Hepatocyte (in vitro differentiated cells): ENCODE results near the gene CSMD2.

Experiments
- CTCF ChIP-seq: fragments of 200-600 bp; sonication (generic); IDR thresholded peaks from 2 replicates; pipeline ENCODE4 v1.5.1; 2016; ENCODE audit warnings: antibody characterized with exemption, mild to moderate bottlenecking; ENCODE audit not compliant: poor library complexity
- EZH2 ChIP-seq: fragments of 200-600 bp; sonication (generic); IDR thresholded peaks from 2 replicates; pipeline ENCODE4 v1.6.1; 2016; ENCODE audit warnings: antibody characterized with exemption, mild to moderate bottlenecking, borderline replicate concordance
- EZH2phosphoT487 ChIP-seq: fragments of 200-600 bp; sonication (generic); IDR thresholded peaks from one replicate; pipeline ENCODE4 v1.6.1; 2018; ENCODE audit warnings: antibody characterized with exemption, mild to moderate bottlenecking, low read depth, moderate library complexity; ENCODE audit not compliant: unreplicated experiment, severe bottlenecking

GRCh38 chr1:33966346-33967141 is 198.5 kb downstream of the CSMD2 start:
- TF ChIP-seq CTCF (no peak), EZH2phosphoT487 (no peak), EZH2 (no peak)
